Endothelial cell (in vitro differentiated cells): ENCODE results near the gene SDSL. TPM values are rescaled to one million over a fixed set of nuclear protein-coding genes. Genes with fewer than 3 reads are reported as not detected.

ENCODE experiments used
- DNase-seq: peaks from one replicate; pipeline ENCODE4 v3.0.0; 2021; ENCODE audit warnings: low spot score
- H3K27ac Mint-ChIP-seq: one replicate; pipeline ENCODE4 v1.8.0; 2021; ENCODE audit warnings: mixed read lengths, inconsistent platforms; ENCODE audit not compliant: unreplicated experiment
- H3K27me3 Mint-ChIP-seq: one replicate; pipeline ENCODE4 v1.8.0; 2021; ENCODE audit warnings: mild to moderate bottlenecking, moderate library complexity, mixed read lengths, inconsistent platforms; ENCODE audit not compliant: unreplicated experiment
- H3K36me3 Mint-ChIP-seq: one replicate; pipeline ENCODE4 v1.8.0; 2021; ENCODE audit warnings: mild to moderate bottlenecking, low read depth, mixed read lengths, inconsistent platforms; ENCODE audit not compliant: unreplicated experiment
- H3K4me1 Mint-ChIP-seq: one replicate; pipeline ENCODE4 v1.8.0; 2021; ENCODE audit warnings: mild to moderate bottlenecking, mixed read lengths, inconsistent platforms; ENCODE audit not compliant: unreplicated experiment
- H3K4me3 Mint-ChIP-seq: one replicate; pipeline ENCODE4 v1.8.0; 2021; ENCODE audit warnings: mild to moderate bottlenecking, mixed read lengths, inconsistent platforms; ENCODE audit not compliant: unreplicated experiment
- H3K9me3 Mint-ChIP-seq: one replicate; pipeline ENCODE4 v1.8.0; 2021; ENCODE audit warnings: mixed read lengths, inconsistent platforms; ENCODE audit not compliant: unreplicated experiment
- CTCF ChIP-seq: fragments of 200-600 bp; sonication (generic); IDR thresholded peaks from one replicate; pipeline ENCODE4 v1.5.0; 2021; ENCODE audit warnings: antibody characterized with exemption; ENCODE audit not compliant: unreplicated experiment
- total RNA-seq: library from RNA; stranded (reverse); fragmentation: NEBNext Ultra II Directional; extraction: Animal tissue kit (Norgen Biotek cat#: 25700); gene quantifications from one replicate; pipeline ENCODE4 v1.2.1, GENCODE V29; 2021; ENCODE audit not compliant: unreplicated experiment

Gene SDSL
- total RNA-seq, 1 donor from 2014 or later: 1.3 TPM

- DNase-seq: no peak
- Mint-ChIP-seq H3K4me3 (peak overlapping the region; percentile 44), H3K4me1 (peaks cover 21% of the 10 kb centered on the region), H3K9me3 (no peaks in the 10 kb centered on the region), H3K36me3 (no peaks in the 10 kb centered on the region), H3K27ac (no peak overlapping the region), H3K27me3 (peaks cover 38% of the 10 kb centered on the region)
- no peak for TF ChIP-seq CTCF
Measured at GRCh38 chr12:113466454-113467141, 44.4 kb downstream of the SDSL start.

GRCh38 chr12:113467142-113467501, 44.9 kb downstream of the SDSL start:
- Mint-ChIP-seq H3K4me3 (peak overlapping the region; percentile 44), H3K27ac (no peak overlapping the region), H3K4me1 (peaks cover 20% of the 10 kb centered on the region), H3K36me3 (no peaks in the 10 kb centered on the region), H3K27me3 (peaks cover 42% of the 10 kb centered on the region), H3K9me3 (no peaks in the 10 kb centered on the region)
- DNase-seq: no peak
- TF ChIP-seq CTCF: no peak

GRCh38 chr12:113467502-113468364, 45.6 kb downstream of the SDSL start:
- DNase-seq: no peak
- TF ChIP-seq CTCF: no peak
- H3K4me3 Mint-ChIP-seq: no peak overlapping the region
- H3K27ac Mint-ChIP-seq: no peak overlapping the region
- no peaks in the 10 kb centered on the region for H3K36me3 Mint-ChIP-seq
- peaks cover 15% of the 10 kb centered on the region for H3K4me1 Mint-ChIP-seq
- no peaks in the 10 kb centered on the region for H3K9me3 Mint-ChIP-seq
- H3K27me3 Mint-ChIP-seq: peaks cover 44% of the 10 kb centered on the region

GRCh38 chr12:113468365-113469223, 46.4 kb downstream of the SDSL start:
- no peak for TF ChIP-seq CTCF
- Mint-ChIP-seq H3K36me3 (no peaks in the 10 kb centered on the region), H3K4me3 (no peak overlapping the region), H3K27me3 (peaks cover 48% of the 10 kb centered on the region), H3K27ac (no peak overlapping the region), H3K9me3 (no peaks in the 10 kb centered on the region), H3K4me1 (peaks cover 18% of the 10 kb centered on the region)
- DNase-seq: no peak
